H1 (cell line): ENCODE measurements around the gene HES1. TPM values are rescaled to one million over a fixed set of nuclear protein-coding genes. Genes with fewer than 3 reads are reported as not detected.

Source experiments
- CTCF ChIA-PET: fragments of 300-600 bp; sonication (Branson Sonifier 250); formaldehyde crosslinking; loops from one replicate; lab custom pipeline; 2021; ENCODE audit not compliant: partially characterized antibody; lab: Charles Lee
- POLR2A ChIA-PET: fragments of 300-600 bp; sonication (Branson Sonifier 250); formaldehyde crosslinking; loops from one replicate; lab custom pipeline; 2021; ENCODE audit warnings: inconsistent platforms; ENCODE audit not compliant: partially characterized antibody; lab: Charles Lee
- DNase-seq, 2 experiments: peaks; one replicate each; pipeline versions ENCODE4 v3.0.0 to v3.0.0-alpha.2; 2010 to 2022; ENCODE audit warnings: low spot score in 2 of 2, low read depth in 1 of 2, mixed read lengths in 1 of 2
- FAIRE-seq: peaks from 2 replicates; lab custom pipeline; 2011; peaks lifted over from hg19 to GRCh38; lab: Jason Lieb, UNC
- H2AFZ ChIP-seq: 2 replicates; pipeline ENCODE4 v1.8.1; 2012; ENCODE audit warnings: low read length, inconsistent platforms
- H2AK5ac ChIP-seq: 2 replicates; pipeline ENCODE4 v1.6.1; 2013; ENCODE audit warnings: low read depth, low read length
- H2BK120ac ChIP-seq: replicated peaks from 2 replicates; pipeline ENCODE3; 2013; ENCODE audit warnings: low read depth, low read length, inconsistent platforms
- H2BK12ac ChIP-seq: 2 replicates; pipeline ENCODE4 v1.6.1; 2013; ENCODE audit warnings: low read depth, low read length
- H2BK15ac ChIP-seq: 2 replicates; pipeline ENCODE4 v1.6.1; 2013; ENCODE audit warnings: low read length
- H2BK20ac ChIP-seq: 2 replicates; pipeline ENCODE4 v1.6.1; 2013; ENCODE audit warnings: low read length
- H2BK5ac ChIP-seq: 2 replicates; pipeline ENCODE4 v1.6.1; 2013; ENCODE audit warnings: low read depth, low read length
- H3K14ac ChIP-seq: 2 replicates; pipeline ENCODE4 v1.6.1; 2013; ENCODE audit warnings: inconsistent platforms; ENCODE audit not compliant: insufficient read length
- H3K18ac ChIP-seq: 2 replicates; pipeline ENCODE4 v1.6.1; 2013; ENCODE audit warnings: low read length; ENCODE audit errors: extremely low read depth
- H3K23ac ChIP-seq: 2 replicates; pipeline ENCODE4 v1.6.1; 2013; ENCODE audit warnings: inconsistent platforms; ENCODE audit not compliant: insufficient read length
- H3K23me2 ChIP-seq: 2 replicates; pipeline ENCODE4 v1.6.1; 2013; ENCODE audit warnings: low read depth, low read length
- H3K27ac ChIP-seq: 2 replicates; pipeline ENCODE4 v1.6.1; 2011; ENCODE audit warnings: low read depth, low read length, inconsistent platforms
- H3K27me3 ChIP-seq, 4 experiments: replicated peaks in 1 of 4; 1 replicate in 1 of 4; 2 replicates in 3 of 4; pipeline versions ENCODE4 v1.6.1 to v1.8.1; 2011 to 2013; ENCODE audit warnings: low read length in 3 of 4, mild to moderate bottlenecking in 3 of 4, inconsistent platforms in 2 of 4, mixed read lengths in 2 of 4, moderate library complexity in 1 of 4; ENCODE audit not compliant: control insufficient read depth in 3 of 4, insufficient read depth in 3 of 4; ENCODE audit errors: extremely low read depth in 1 of 4
- H3K36me3 ChIP-seq, 4 experiments: 2 replicates each; pipeline versions ENCODE4 v1.6.1 to v1.8.1; 2011 to 2013; ENCODE audit warnings: mild to moderate bottlenecking in 4 of 4, low read length in 3 of 4, moderate library complexity in 2 of 4, control low read depth in 1 of 4, inconsistent platforms in 1 of 4; ENCODE audit not compliant: insufficient read depth in 4 of 4, control insufficient read depth in 2 of 4
- H3K4ac ChIP-seq: replicated peaks from 2 replicates; pipeline ENCODE3; 2013; ENCODE audit warnings: low read length, low read depth, mixed read lengths, inconsistent platforms; ENCODE audit not compliant: insufficient read length
- H3K4me1 ChIP-seq, 4 experiments: replicated peaks in 1 of 4; 1 replicate in 1 of 4; 2 replicates in 3 of 4; pipeline versions ENCODE4 v1.6.1 to v1.8.1; 2011 to 2013; ENCODE audit warnings: low read length in 3 of 4, inconsistent platforms in 2 of 4, mixed read lengths in 1 of 4; ENCODE audit not compliant: insufficient read depth in 4 of 4, control insufficient read depth in 3 of 4
- H3K4me2 ChIP-seq, 2 experiments: 2 replicates each; pipeline versions ENCODE4 v1.6.1 to v1.8.1; 2011 to 2013; ENCODE audit warnings: low read depth in 2 of 2, low read length in 2 of 2, control low read depth in 1 of 2, inconsistent platforms in 1 of 2, mild to moderate bottlenecking in 1 of 2; ENCODE audit not compliant: insufficient read depth in 1 of 2
- H3K4me3 ChIP-seq, 4 experiments: fragments of 200-600, 300-600 bp in 1 of 4; sonication (generic), shearing (Covaris generic), sonication (Bioruptor Twin) in 1 of 4; 2 replicates each; pipeline versions ENCODE4 v1.5.1 to v1.8.1; 2011 to 2016; ENCODE audit warnings: low read length in 4 of 4, low read depth in 3 of 4, control low read depth in 2 of 4, inconsistent platforms in 2 of 4, mild to moderate bottlenecking in 2 of 4, mixed read lengths in 1 of 4, moderate library complexity in 1 of 4; ENCODE audit not compliant: insufficient read depth in 2 of 4; ENCODE audit errors: extremely low read depth in 1 of 4
- H3K56ac ChIP-seq: replicated peaks from 2 replicates; pipeline ENCODE3; 2013; ENCODE audit warnings: low read depth, mild to moderate bottlenecking, mixed read lengths, low read length, inconsistent platforms; ENCODE audit not compliant: insufficient read length
- H3K79me1 ChIP-seq: 2 replicates; pipeline ENCODE4 v1.6.1; 2013; ENCODE audit warnings: low read depth, low read length, control low read depth
- H3K79me2 ChIP-seq, 2 experiments: 2 replicates each; pipeline versions ENCODE4 v1.6.1 to v1.8.1; 2012 to 2013; ENCODE audit warnings: low read length in 2 of 2, mild to moderate bottlenecking in 2 of 2, inconsistent platforms in 1 of 2; ENCODE audit not compliant: insufficient read depth in 2 of 2, control insufficient read depth in 1 of 2
- H3K9ac ChIP-seq, 4 experiments: replicated peaks in 1 of 4; 1 replicate in 1 of 4; 2 replicates in 3 of 4; pipeline versions ENCODE4 v1.6.1 to v1.8.1; 2011 to 2013; ENCODE audit warnings: low read depth in 3 of 4, low read length in 3 of 4, control low read depth in 2 of 4, mild to moderate bottlenecking in 2 of 4, moderate library complexity in 2 of 4, inconsistent platforms in 1 of 4; ENCODE audit errors: extremely low read depth in 1 of 4
- H3K9me3 ChIP-seq, 2 experiments: 2 replicates each; pipeline versions ENCODE4 v1.6.1 to v1.8.1; 2012 to 2013; ENCODE audit warnings: mild to moderate bottlenecking in 2 of 2, moderate library complexity in 2 of 2, control low read depth in 1 of 2, inconsistent platforms in 1 of 2, low read depth in 1 of 2, low read length in 1 of 2, mixed read lengths in 1 of 2; ENCODE audit not compliant: insufficient read depth in 2 of 2
- H4K20me1 ChIP-seq, 2 experiments: replicated peaks in 1 of 2; 2 replicates each; pipeline versions ENCODE3 to v1.8.1; 2011 to 2013; ENCODE audit warnings: inconsistent platforms in 2 of 2, low read length in 2 of 2, mild to moderate bottlenecking in 1 of 2; ENCODE audit not compliant: insufficient read depth in 2 of 2, control insufficient read depth in 1 of 2
- H4K5ac ChIP-seq: 2 replicates; pipeline ENCODE4 v1.6.1; 2013; ENCODE audit warnings: low read length, low read depth, mixed read lengths, inconsistent platforms; ENCODE audit not compliant: insufficient read length
- H4K8ac ChIP-seq: 2 replicates; pipeline ENCODE4 v1.8.0; 2013; ENCODE audit warnings: mild to moderate bottlenecking, moderate library complexity, low read length, inconsistent platforms; ENCODE audit not compliant: insufficient read depth; ENCODE audit errors: extremely low read depth
- H4K91ac ChIP-seq: replicated peaks from 2 replicates; pipeline ENCODE3; 2013; ENCODE audit warnings: low read length, mixed read lengths, inconsistent platforms; ENCODE audit not compliant: insufficient read length
- CTCF ChIP-seq, 3 experiments: IDR thresholded peaks; 1 replicate in 2 of 3; 2 replicates in 1 of 3; pipeline versions ENCODE4 v1.5.1 to v1.6.1; 2011; ENCODE audit warnings: low read length in 3 of 3, mild to moderate bottlenecking in 3 of 3, inconsistent platforms in 2 of 3, low read depth in 1 of 3, moderate library complexity in 1 of 3; ENCODE audit not compliant: insufficient read depth in 1 of 3; ENCODE audit errors: control extremely low read depth in 1 of 3
- E2F6 ChIP-seq: IDR thresholded peaks from 2 replicates; pipeline ENCODE4 v1.6.1; 2012; ENCODE audit warnings: inconsistent platforms
- KDM1A ChIP-seq: fragments of 200-600, 300-600 bp; sonication (generic); IDR thresholded peaks from 2 replicates; pipeline ENCODE4 v1.7.1; 2016; ENCODE audit warnings: mild to moderate bottlenecking, low read length, borderline replicate concordance
- MAX ChIP-seq: IDR thresholded peaks from 2 replicates; pipeline ENCODE4 v1.6.1; 2012; ENCODE audit warnings: inconsistent platforms
- NRF1 ChIP-seq: IDR thresholded peaks from 2 replicates; pipeline ENCODE4 v1.6.1; 2011; ENCODE audit warnings: mild to moderate bottlenecking, low read depth, low read length, improper control_type of control experiment
- POLR2AphosphoS5 ChIP-seq: IDR thresholded peaks from 2 replicates; pipeline ENCODE4 v1.6.1; 2011; ENCODE audit warnings: low read depth, low read length
- SP2 ChIP-seq: IDR thresholded peaks from 2 replicates; pipeline ENCODE4 v1.6.1; 2012; ENCODE audit warnings: mild to moderate bottlenecking, low read length, inconsistent platforms
- WGBS, 2 experiments: shearing (Covaris generic) in 1 of 2; methylation state at CpG; one replicate each; pipeline versions ENCODE4 v1.1.6 to v1.1.7; 2013 to 2015; ENCODE audit warnings: low lambda C conversion rate in 2 of 2, mixed read lengths in 2 of 2, inconsistent platforms in 1 of 2, low coverage in 1 of 2, missing lambda C conversion rate in 1 of 2; ENCODE audit not compliant: insufficient replicate concordance in 2 of 2, insufficient coverage in 1 of 2, insufficient read length in 1 of 2; ENCODE audit errors: extremely low coverage in 1 of 2, missing lambda C conversion rate in 1 of 2; 5-methylcytosine and 5-hydroxymethylcytosine counted together
- polyA plus RNA-seq, 7 experiments: library from polyadenylated mRNA; depleted of rRNA in 3 of 7; stranded (reverse) in 5 of 7; unstranded in 2 of 7; fragments of >200 nt in 5 of 7; fragments of 200-250 nt in 2 of 7; gene quantifications; 1 replicate in 5 of 7; 2 replicates in 1 of 7; 4 replicates in 1 of 7; pipeline versions ENCODE4 v1.2.1 to v1.2.3, GENCODE V29; 2011 to 2013; ENCODE audit warnings: missing spikeins in 2 of 7, mixed read lengths in 2 of 7
- total RNA-seq: library from RNA; stranded (reverse); fragmentation: NEBNext Ultra II Directional; extraction: Animal tissue kit (Norgen Biotek cat#: 25700); gene quantifications from 2 replicates; pipeline ENCODE4 v1.2.1, GENCODE V29; 2021

Gene HES1
- total and polyA plus RNA-seq, 2 of the 8 experiments (the other 6 are each of a cell fraction or from before 2014, with no cell fraction given): 7.9 to 12.9 TPM

- peak overlapping the region; percentile 88; the same call in 1 of the 2 replicates for H2BK5ac ChIP-seq
- peak overlapping the region; percentile 62 for H2BK15ac ChIP-seq
- H3K4ac ChIP-seq: peak overlapping the region; percentile 2
- POLR2A ChIA-PET: interaction anchor here (0.6 to 2.9 kb wide), 13 partner anchors 7 to 460 kb away, joined by 3 to 21 read pairs (median 3); no protein-coding TSS in a partner anchor
- CTCF ChIA-PET: interaction anchor here (0.6 to 5.0 kb wide), 10 partner anchors 10 to 190 kb away, joined by 3 to 23 read pairs (median 5); no protein-coding TSS in a partner anchor
- 66% methylated on average over 14 of the region's 14 CpGs; no CpG with 5 or more reads in 1 of the 2 experiments for WGBS, 2 experiments
- peak overlapping the region; percentile 45 for H4K5ac ChIP-seq
- no peak overlapping the region; the same call in 1 of the 2 replicates for H3K18ac ChIP-seq
- H3K27me3 ChIP-seq: peaks cover 0 to 11% (median 6%) of the 10 kb centered on the region in 4 experiments; a peak in 3 of 7 replicates
- no peak overlapping the region for H3K23ac ChIP-seq
- peak overlapping the region in 2 of 4 experiments; percentile 51 to 56; a peak in 1 of 7 replicates for H3K9ac ChIP-seq
- H3K56ac ChIP-seq: no peak overlapping the region
- peaks cover 0 to 2% of the 10 kb centered on the region in 2 experiments for H4K20me1 ChIP-seq
- H2BK20ac ChIP-seq: no peak overlapping the region; the same call in 1 of the 2 replicates
- peak overlapping the region; percentile 86 for H2BK12ac ChIP-seq
- H4K8ac ChIP-seq: no peak overlapping the region
- H3K4me1 ChIP-seq: peaks cover 9 to 30% (median 20%) of the 10 kb centered on the region in 4 experiments
- no peaks in the 10 kb centered on the region for H3K9me3 ChIP-seq
- H2AK5ac ChIP-seq: no peak overlapping the region
- H3K4me2 ChIP-seq: peak overlapping the region; percentile 60 to 86; a peak in 2 of 4 replicates
- H3K14ac ChIP-seq: no peak overlapping the region
- no peaks in the 10 kb centered on the region for H3K79me1 ChIP-seq
- H3K27ac ChIP-seq: peak overlapping the region; percentile 66; the same call in 1 of the 2 replicates
- H2AFZ ChIP-seq: no peak overlapping the region
- peaks cover 0 to 3% of the 10 kb centered on the region in 2 experiments; a peak in 1 of 4 replicates for H3K79me2 ChIP-seq
- H3K23me2 ChIP-seq: peaks cover 3% of the 10 kb centered on the region; the same call in 1 of the 2 replicates
- H3K4me3 ChIP-seq: peak overlapping the region in 1 of 4 experiments; percentile 39; a peak in 2 of 8 replicates
- no peak for DNase-seq
- H2BK120ac ChIP-seq: peak overlapping the region; percentile 30
- H3K36me3 ChIP-seq: peaks cover 0 to 7% (median 2%) of the 10 kb centered on the region in 4 experiments; a peak in 2 of 8 replicates
- no peak for FAIRE-seq
- H4K91ac ChIP-seq: peak overlapping the region; percentile 90
- TF ChIP-seq E2F6 (peak; percentile 57; the same call in 1 of the 2 replicates), CTCF (IDR thresholded peaks at IDR 0.05; ENCODE audit: control extremely low read depth in 1 of 3, insufficient read depth in 1 of 3, low read depth in 1 of 3, low read length in 3 of 3) (no peak), MAX (peak; percentile 58; the same call in 1 of the 2 replicates), POLR2AphosphoS5 (no peak), NRF1 (no peak), SP2 (no peak), KDM1A (no peak)
Measured at GRCh38 chr3:194142156-194142910, 6.4 kb downstream of the HES1 start.
